ENCODE measurements around the gene DIAPH2. TPM values are rescaled to one million over a fixed set of nuclear protein-coding genes. Genes with fewer than 3 reads are reported as not detected.

The DIAPH2 gene
- total RNA-seq, 2 donors from 2014 or later: 29.7 to 31.7 TPM

- no peaks in the 10 kb centered on the region for H3K4me1 Mint-ChIP-seq (ENCODE audit: low read depth in 2 of 2)
- no peak for ATAC-seq
These were observed 576.0 kb downstream of the DIAPH2 start for GRCh38 chrX:97260679-97261078.

GRCh38 chrX:97266406-97267121 is 581.9 kb downstream of the DIAPH2 start:
- H3K27ac Mint-ChIP-seq: no peak overlapping the region
- H3K27me3 Mint-ChIP-seq: no peaks in the 10 kb centered on the region
- ATAC-seq (no peak), DNase-seq (ENCODE audit: low spot score) (no peak)
- no peaks in the 10 kb centered on the region for H3K4me1 Mint-ChIP-seq (ENCODE audit: low read depth in 2 of 2)
- H3K36me3 Mint-ChIP-seq: no peaks in the 10 kb centered on the region
- H3K4me3 Mint-ChIP-seq: no peak overlapping the region
- no peaks in the 10 kb centered on the region for H3K9me3 Mint-ChIP-seq

More at GRCh38 chrX:97260679-97261078, 576.0 kb downstream of the DIAPH2 start:
- H3K4me3 Mint-ChIP-seq: no peak overlapping the region
- DNase-seq (ENCODE audit: low spot score): no peak
- no peaks in the 10 kb centered on the region for H3K9me3 Mint-ChIP-seq
- no peak overlapping the region for H3K27ac Mint-ChIP-seq
- no peaks in the 10 kb centered on the region for H3K36me3 Mint-ChIP-seq
- H3K27me3 Mint-ChIP-seq: no peaks in the 10 kb centered on the region

DNA sequence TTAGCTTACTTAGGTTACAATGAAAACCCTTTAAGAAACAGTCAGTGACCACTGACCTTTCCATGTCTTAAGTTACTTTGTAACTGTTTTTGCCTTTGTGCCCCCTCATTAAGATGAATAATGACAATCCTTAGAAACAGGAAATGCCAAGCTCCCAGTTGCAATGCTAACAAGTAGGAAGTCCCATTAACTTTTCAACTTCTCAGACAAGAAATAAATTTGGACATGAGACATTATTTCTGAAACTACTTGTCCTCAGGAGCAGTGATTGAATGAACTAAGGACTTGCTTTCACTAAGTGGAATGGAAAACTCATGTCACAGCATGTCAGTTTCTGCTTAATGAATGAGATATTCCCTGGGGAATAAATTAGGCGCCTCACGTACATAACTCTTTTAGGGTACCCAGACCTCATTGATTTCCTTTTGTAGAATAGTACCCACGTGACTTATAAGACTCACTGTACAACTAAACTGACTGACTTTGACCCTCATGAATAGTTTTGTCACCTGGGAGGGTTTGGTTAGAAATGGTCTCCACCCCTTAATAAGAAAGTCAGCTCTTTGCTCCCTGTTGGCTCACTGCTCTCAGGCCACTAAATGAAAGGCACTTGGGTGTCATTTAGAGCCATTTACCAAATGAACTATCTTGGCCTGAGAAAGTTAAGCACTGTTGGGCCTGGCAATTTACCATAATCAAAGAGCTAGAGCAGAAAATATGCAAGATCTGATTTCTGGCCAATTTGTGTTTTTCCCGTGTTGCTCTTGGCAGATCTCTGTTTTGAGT is 582.9 kb downstream of the DIAPH2 start:
- no peak overlapping the region for H3K27ac Mint-ChIP-seq
- H3K4me3 Mint-ChIP-seq: no peak overlapping the region
- H3K36me3 Mint-ChIP-seq: no peaks in the 10 kb centered on the region
- H3K4me1 Mint-ChIP-seq (ENCODE audit: low read depth in 2 of 2): no peaks in the 10 kb centered on the region
- ATAC-seq (no peak), DNase-seq (ENCODE audit: low spot score) (no peak)
- H3K27me3 Mint-ChIP-seq: no peaks in the 10 kb centered on the region
- H3K9me3 Mint-ChIP-seq: no peaks in the 10 kb centered on the region

DNA sequence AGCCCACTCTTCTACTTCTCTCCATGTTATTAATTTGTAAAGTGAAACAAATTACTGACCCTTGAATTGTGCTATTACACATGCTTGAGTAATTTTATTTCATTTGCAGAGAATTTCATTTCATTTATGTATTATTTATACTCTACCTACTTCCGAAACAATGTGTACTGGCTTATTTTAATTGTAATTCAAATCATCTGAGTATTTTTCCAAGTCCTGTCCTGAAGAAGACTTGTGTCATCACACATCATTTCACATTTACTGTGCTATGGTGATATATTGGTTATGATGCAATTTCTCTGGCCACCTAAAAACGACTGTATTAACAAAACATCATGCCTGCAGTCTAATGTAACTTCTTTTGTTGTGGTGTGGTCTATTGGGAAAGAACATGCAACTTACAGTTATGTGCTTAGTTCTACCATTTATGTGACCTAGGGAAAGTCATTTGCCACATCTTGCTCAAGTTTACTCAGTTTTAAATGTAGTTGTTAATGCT is 583.6 kb downstream of the DIAPH2 start:
- Mint-ChIP-seq H3K36me3 (no peaks in the 10 kb centered on the region), H3K4me3 (no peak overlapping the region), H3K27me3 (no peaks in the 10 kb centered on the region), H3K4me1 (ENCODE audit: low read depth in 2 of 2) (no peaks in the 10 kb centered on the region), H3K27ac (no peak overlapping the region), H3K9me3 (no peaks in the 10 kb centered on the region)
- DNase-seq (ENCODE audit: low spot score) (no peak), ATAC-seq (no peak)

DNA sequence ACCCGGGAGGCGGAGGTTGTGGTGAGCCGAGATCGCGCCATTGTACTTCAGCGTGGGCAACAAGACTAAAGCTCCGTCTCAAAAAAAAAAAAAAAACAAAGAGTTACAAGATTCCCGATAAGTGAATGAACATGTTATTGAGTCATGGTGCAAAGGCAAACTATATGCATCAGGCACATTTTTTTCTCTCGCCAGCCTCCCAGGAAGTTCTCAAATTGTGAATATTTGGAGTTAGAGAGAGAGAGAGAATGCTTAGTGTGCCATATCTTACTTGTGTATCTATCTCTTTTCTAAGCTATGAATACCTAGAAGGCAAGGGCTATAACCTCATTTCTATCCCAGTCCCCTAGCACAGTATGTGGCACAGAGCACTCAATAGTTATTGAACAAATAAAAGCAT is 599.9 kb downstream of the DIAPH2 start:
- Mint-ChIP-seq H3K4me1 (ENCODE audit: low read depth in 2 of 2) (no peaks in the 10 kb centered on the region), H3K4me3 (no peak overlapping the region), H3K27me3 (no peaks in the 10 kb centered on the region), H3K36me3 (no peaks in the 10 kb centered on the region), H3K9me3 (no peaks in the 10 kb centered on the region), H3K27ac (no peak overlapping the region)
- ATAC-seq (no peak), DNase-seq (ENCODE audit: low spot score) (no peak)

DNA sequence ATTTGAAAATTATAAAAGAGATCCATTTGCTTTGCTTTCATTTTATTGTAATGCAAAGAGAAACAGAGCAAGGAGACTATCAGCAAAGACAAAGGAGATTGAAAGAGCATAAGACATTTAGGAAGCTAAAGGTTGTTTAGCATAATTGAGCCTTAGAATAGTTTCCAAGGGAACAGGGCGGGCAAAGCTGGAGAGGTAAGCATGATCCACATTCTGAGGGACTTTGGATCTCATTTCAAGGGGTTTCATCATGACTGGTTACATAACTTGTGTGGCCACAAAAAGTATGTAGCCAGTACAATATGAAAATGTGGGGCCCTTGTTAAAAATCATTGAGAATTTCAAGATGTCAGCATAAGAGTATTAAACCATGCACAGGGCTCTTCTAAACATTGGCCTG is 605.6 kb downstream of the DIAPH2 start:
- DNase-seq (ENCODE audit: low spot score): no peak
- Mint-ChIP-seq H3K27me3 (peaks cover 0 to 2% of the 10 kb centered on the region in 2 donors), H3K9me3 (no peaks in the 10 kb centered on the region), H3K36me3 (no peaks in the 10 kb centered on the region), H3K4me3 (no peak overlapping the region), H3K27ac (no peak overlapping the region), H3K4me1 (ENCODE audit: low read depth in 2 of 2) (no peaks in the 10 kb centered on the region)
- no peak for ATAC-seq

- Mint-ChIP-seq H3K4me3 (no peak overlapping the region), H3K36me3 (no peaks in the 10 kb centered on the region), H3K27ac (no peak overlapping the region), H3K27me3 (peaks cover 0 to 2% of the 10 kb centered on the region in 2 donors), H3K9me3 (no peaks in the 10 kb centered on the region), H3K4me1 (ENCODE audit: low read depth in 2 of 2) (no peaks in the 10 kb centered on the region)
- no peak for DNase-seq (ENCODE audit: low spot score)
- no peak for ATAC-seq
These were observed 609.4 kb downstream of the DIAPH2 start for GRCh38 chrX:97294041-97294440.

- no peak overlapping the region for H3K4me3 Mint-ChIP-seq
These were observed 611.3 kb downstream of the DIAPH2 start for GRCh38 chrX:97295954-97296353.

DNA sequence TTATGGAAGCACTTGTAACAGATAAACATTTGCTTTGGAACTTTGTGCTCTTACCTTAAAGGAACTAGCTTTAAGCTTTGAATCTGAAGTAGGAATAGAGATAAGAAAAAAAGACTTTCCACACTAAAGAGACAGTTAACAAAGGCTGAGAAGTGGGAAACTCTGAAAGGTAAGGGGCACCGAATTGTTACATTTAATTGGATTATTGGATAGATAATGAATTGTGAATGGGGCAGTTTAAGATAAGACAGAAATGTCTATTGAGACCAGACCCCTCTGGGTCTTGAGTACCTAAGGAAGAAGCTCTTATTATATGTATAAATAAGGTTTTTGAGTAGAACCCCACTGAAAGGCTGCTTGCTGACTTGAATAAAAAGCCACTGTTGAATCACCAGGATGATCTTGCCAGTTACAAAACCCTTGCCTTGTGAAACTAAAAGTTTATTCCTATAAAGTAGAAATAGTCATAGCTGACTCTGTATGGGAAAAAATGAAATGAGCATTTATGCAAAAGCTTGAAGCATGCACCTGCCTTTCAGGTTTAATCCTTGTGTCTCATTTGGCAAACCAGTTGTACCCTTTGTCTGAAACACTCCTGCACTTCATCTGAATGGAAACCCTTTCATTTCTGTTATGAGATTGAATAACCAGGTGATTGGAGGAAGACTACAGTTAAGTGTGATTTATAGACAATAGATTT is 622.3 kb downstream of the DIAPH2 start:
- Mint-ChIP-seq H3K4me3 (no peak overlapping the region), H3K27ac (no peak overlapping the region), H3K4me1 (ENCODE audit: low read depth in 2 of 2) (no peaks in the 10 kb centered on the region), H3K9me3 (no peaks in the 10 kb centered on the region), H3K27me3 (peaks cover 0 to 3% of the 10 kb centered on the region in 2 donors), H3K36me3 (no peaks in the 10 kb centered on the region)
- ATAC-seq (no peak), DNase-seq (ENCODE audit: low spot score) (no peak)

More at GRCh38 chrX:97295954-97296353, 611.3 kb downstream of the DIAPH2 start:
- no peaks in the 10 kb centered on the region for H3K4me1 Mint-ChIP-seq (ENCODE audit: low read depth in 2 of 2)
- DNase-seq (ENCODE audit: low spot score): no peak
- ATAC-seq: no peak
- no peak overlapping the region for H3K27ac Mint-ChIP-seq
- H3K27me3 Mint-ChIP-seq: no peaks in the 10 kb centered on the region
- H3K9me3 Mint-ChIP-seq: no peaks in the 10 kb centered on the region
- H3K36me3 Mint-ChIP-seq: no peaks in the 10 kb centered on the region

DNA sequence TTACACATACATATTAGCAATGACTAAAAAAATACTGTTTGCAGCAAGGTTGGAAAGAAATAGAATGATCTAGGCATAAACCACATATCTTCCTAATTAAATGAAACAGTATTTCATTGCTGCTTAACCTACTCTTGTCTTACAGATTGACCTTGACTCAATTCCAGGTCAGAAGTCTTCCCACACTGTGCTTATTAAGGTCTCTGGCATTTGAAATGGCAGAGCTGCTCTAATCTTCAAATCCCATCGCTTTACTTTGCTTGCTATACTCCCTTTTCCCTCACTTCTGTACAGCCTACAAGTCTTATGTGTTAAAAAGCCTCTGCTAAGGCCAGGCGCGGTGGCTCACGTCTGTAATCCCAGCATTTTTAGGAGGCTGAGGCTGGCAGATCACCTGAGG is 623.5 kb downstream of the DIAPH2 start:
- Mint-ChIP-seq H3K9me3 (no peaks in the 10 kb centered on the region), H3K4me3 (no peak overlapping the region), H3K27ac (no peak overlapping the region)

DNA sequence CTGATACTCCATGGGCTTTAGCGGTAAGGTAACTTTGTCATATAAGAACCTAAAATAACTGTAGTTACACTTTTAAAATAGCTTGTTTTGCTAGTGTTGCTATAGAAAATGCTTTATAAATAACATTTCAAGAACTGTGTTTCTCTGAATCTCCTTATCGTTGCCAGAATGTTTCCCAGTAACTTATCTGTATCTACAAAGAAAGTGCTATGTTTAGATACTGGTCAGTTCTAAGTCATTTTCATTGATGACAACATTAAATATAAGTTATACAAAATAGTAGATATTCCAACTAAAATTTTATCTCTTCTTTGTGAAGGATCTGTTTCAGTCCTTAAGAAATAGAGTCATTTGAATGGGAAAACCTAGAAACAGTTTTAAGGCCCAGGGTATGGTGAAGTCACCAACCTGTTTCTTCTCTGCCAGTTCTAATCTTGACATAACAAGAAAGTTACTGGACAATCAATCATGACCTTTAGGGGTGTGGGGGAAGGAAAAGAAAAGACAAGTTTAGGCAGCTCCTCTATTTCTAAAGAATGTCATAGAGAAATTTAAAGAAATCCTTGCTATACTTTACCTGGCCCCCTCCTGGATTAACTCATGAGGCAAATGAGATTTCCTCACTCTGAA is 625.0 kb downstream of the DIAPH2 start:
- H3K9me3 Mint-ChIP-seq: no peaks in the 10 kb centered on the region
- ATAC-seq (no peak), DNase-seq (ENCODE audit: low spot score) (no peak)
- H3K4me3 Mint-ChIP-seq: no peak overlapping the region
- no peak overlapping the region for H3K27ac Mint-ChIP-seq
- H3K4me1 Mint-ChIP-seq (ENCODE audit: low read depth in 2 of 2): no peaks in the 10 kb centered on the region
- H3K36me3 Mint-ChIP-seq: no peaks in the 10 kb centered on the region
- peaks cover 0 to 3% of the 10 kb centered on the region in 2 donors for H3K27me3 Mint-ChIP-seq

More for the DNA sequence above, 623.5 kb downstream of the DIAPH2 start:
- no peak for ATAC-seq
- Mint-ChIP-seq H3K36me3 (no peaks in the 10 kb centered on the region), H3K27me3 (peaks cover 0 to 3% of the 10 kb centered on the region in 2 donors), H3K4me1 (ENCODE audit: low read depth in 2 of 2) (no peaks in the 10 kb centered on the region)
- DNase-seq (ENCODE audit: low spot score): no peak

- Mint-ChIP-seq H3K9me3 (no peaks in the 10 kb centered on the region), H3K36me3 (no peaks in the 10 kb centered on the region), H3K4me3 (no peak overlapping the region), H3K27me3 (peaks cover 0 to 3% of the 10 kb centered on the region in 2 donors), H3K27ac (no peak overlapping the region), H3K4me1 (ENCODE audit: low read depth in 2 of 2) (no peaks in the 10 kb centered on the region)
- ATAC-seq (no peak), DNase-seq (ENCODE audit: low spot score) (no peak)
These were observed 625.7 kb downstream of the DIAPH2 start for GRCh38 chrX:97310373-97310772.

GRCh38 chrX:97311066-97311778 is 626.6 kb downstream of the DIAPH2 start:
- Mint-ChIP-seq H3K4me3 (no peak overlapping the region), H3K4me1 (ENCODE audit: low read depth in 2 of 2) (no peaks in the 10 kb centered on the region)

More at GRCh38 chrX:97311066-97311778, 626.6 kb downstream of the DIAPH2 start:
- ATAC-seq (no peak), DNase-seq (ENCODE audit: low spot score) (no peak)
- Mint-ChIP-seq H3K27me3 (peaks cover 0 to 3% of the 10 kb centered on the region in 2 donors), H3K36me3 (no peaks in the 10 kb centered on the region), H3K9me3 (no peaks in the 10 kb centered on the region), H3K27ac (no peak overlapping the region)

Data from natural killer cell treated with Interleukin-12 subunit alpha and Interleukin-12 subunit beta and Interleukin-15 and Interleukin-18, amount 100 ng/mL, for 72 hours (primary cell).